Measurements from ENCODE around the gene MSL2. TPM values are rescaled to one million over a fixed set of nuclear protein-coding genes. Genes with fewer than 3 reads are reported as not detected.
"Not testable (repeated sequence)": the region's sequence is repeated elsewhere in the genome, so short reads cannot be mapped to it uniquely, and the experiment has no call there.

Gene MSL2
- total and polyA plus RNA-seq, 2 of the 8 experiments (the other 6 are each of a cell fraction or from before 2014, with no cell fraction given): 9.1 to 41.8 TPM

- H4K5ac ChIP-seq (ENCODE audit: insufficient read length, low read depth, low read length); H3K18ac ChIP-seq (ENCODE audit: extremely low read depth, low read length); H3K9me3 ChIP-seq (ENCODE audit: insufficient read depth in 2 of 2, low read depth in 1 of 2, low read length in 1 of 2); H2BK20ac ChIP-seq (ENCODE audit: low read length); H3K79me1 ChIP-seq (ENCODE audit: low read depth, low read length); H3K4me3 ChIP-seq (ENCODE audit: extremely low read depth in 1 of 4, insufficient read depth in 2 of 4, low read depth in 3 of 4, low read length in 4 of 4); H4K8ac ChIP-seq (ENCODE audit: extremely low read depth, insufficient read depth, low read length); H3K79me2 ChIP-seq (ENCODE audit: control insufficient read depth in 1 of 2, insufficient read depth in 2 of 2, low read length in 2 of 2); H2BK120ac ChIP-seq (replicated peaks; ENCODE audit: low read depth, low read length); H3K4me1 ChIP-seq (replicated peaks in 1 of 4; ENCODE audit: control insufficient read depth in 3 of 4, insufficient read depth in 4 of 4, low read length in 3 of 4); CTCF ChIA-PET (ENCODE audit: partially characterized antibody); H4K20me1 ChIP-seq (replicated peaks in 1 of 2; ENCODE audit: control insufficient read depth in 1 of 2, insufficient read depth in 2 of 2, low read length in 2 of 2); H3K23me2 ChIP-seq (ENCODE audit: low read depth, low read length); H3K23ac ChIP-seq (ENCODE audit: insufficient read length); H3K27me3 ChIP-seq (replicated peaks in 1 of 4; ENCODE audit: control insufficient read depth in 3 of 4, extremely low read depth in 1 of 4, insufficient read depth in 3 of 4, low read length in 3 of 4); H3K9ac ChIP-seq (replicated peaks in 1 of 4; ENCODE audit: extremely low read depth in 1 of 4, low read depth in 3 of 4, low read length in 3 of 4); H3K27ac ChIP-seq (ENCODE audit: low read depth, low read length); H2BK12ac ChIP-seq (ENCODE audit: low read depth, low read length); H2BK5ac ChIP-seq (ENCODE audit: low read depth, low read length); DNase-seq (ENCODE audit: low read depth in 1 of 2, low spot score in 2 of 2); H3K4ac ChIP-seq (replicated peaks; ENCODE audit: insufficient read length, low read depth, low read length); H3K36me3 ChIP-seq (ENCODE audit: control insufficient read depth in 2 of 4, insufficient read depth in 4 of 4, low read length in 3 of 4); H2AK5ac ChIP-seq (ENCODE audit: low read depth, low read length); FAIRE-seq; H2AFZ ChIP-seq (ENCODE audit: low read length); H3K56ac ChIP-seq (replicated peaks; ENCODE audit: insufficient read length, low read depth, low read length); H3K14ac ChIP-seq (ENCODE audit: insufficient read length); H2BK15ac ChIP-seq (ENCODE audit: low read length); H3K4me2 ChIP-seq (ENCODE audit: insufficient read depth in 1 of 2, low read depth in 2 of 2, low read length in 2 of 2); POLR2A ChIA-PET (ENCODE audit: partially characterized antibody); H4K91ac ChIP-seq (replicated peaks; ENCODE audit: insufficient read length, low read length): not testable (repeated sequence)
- 93% methylated on average over 5 of the region's 5 CpGs; no CpG with 5 or more reads in 1 of the 2 experiments for WGBS, 2 experiments (ENCODE audit: extremely low coverage in 1 of 2, insufficient coverage in 1 of 2, insufficient read length in 1 of 2, insufficient replicate concordance in 2 of 2, low coverage in 1 of 2, low lambda C conversion rate in 2 of 2, missing lambda C conversion rate in 1 of 2)
Measured at GRCh38 chr3:136119783-136120182, 76.4 kb downstream of the MSL2 start.

- H3K56ac ChIP-seq (replicated peaks; ENCODE audit: insufficient read length, low read depth, low read length); H3K9me3 ChIP-seq (ENCODE audit: insufficient read depth in 2 of 2, low read depth in 1 of 2, low read length in 1 of 2); H2BK120ac ChIP-seq (replicated peaks; ENCODE audit: low read depth, low read length); H3K4me2 ChIP-seq (ENCODE audit: insufficient read depth in 1 of 2, low read depth in 2 of 2, low read length in 2 of 2); H4K20me1 ChIP-seq (replicated peaks in 1 of 2; ENCODE audit: control insufficient read depth in 1 of 2, insufficient read depth in 2 of 2, low read length in 2 of 2); FAIRE-seq; H3K4me1 ChIP-seq (replicated peaks in 1 of 4; ENCODE audit: control insufficient read depth in 3 of 4, insufficient read depth in 4 of 4, low read length in 3 of 4); H3K23ac ChIP-seq (ENCODE audit: insufficient read length); DNase-seq (ENCODE audit: low read depth in 1 of 2, low spot score in 2 of 2); POLR2A ChIA-PET (ENCODE audit: partially characterized antibody); H2BK5ac ChIP-seq (ENCODE audit: low read depth, low read length); H3K23me2 ChIP-seq (ENCODE audit: low read depth, low read length); H3K18ac ChIP-seq (ENCODE audit: extremely low read depth, low read length); H3K79me2 ChIP-seq (ENCODE audit: control insufficient read depth in 1 of 2, insufficient read depth in 2 of 2, low read length in 2 of 2); H4K5ac ChIP-seq (ENCODE audit: insufficient read length, low read depth, low read length); H2AFZ ChIP-seq (ENCODE audit: low read length); H4K8ac ChIP-seq (ENCODE audit: extremely low read depth, insufficient read depth, low read length); H4K91ac ChIP-seq (replicated peaks; ENCODE audit: insufficient read length, low read length); H3K14ac ChIP-seq (ENCODE audit: insufficient read length); H3K27me3 ChIP-seq (replicated peaks in 1 of 4; ENCODE audit: control insufficient read depth in 3 of 4, extremely low read depth in 1 of 4, insufficient read depth in 3 of 4, low read length in 3 of 4); H3K27ac ChIP-seq (ENCODE audit: low read depth, low read length); H3K79me1 ChIP-seq (ENCODE audit: low read depth, low read length); H2BK12ac ChIP-seq (ENCODE audit: low read depth, low read length); H3K9ac ChIP-seq (replicated peaks in 1 of 4; ENCODE audit: extremely low read depth in 1 of 4, low read depth in 3 of 4, low read length in 3 of 4); H3K36me3 ChIP-seq (ENCODE audit: control insufficient read depth in 2 of 4, insufficient read depth in 4 of 4, low read length in 3 of 4); H2BK20ac ChIP-seq (ENCODE audit: low read length); H3K4ac ChIP-seq (replicated peaks; ENCODE audit: insufficient read length, low read depth, low read length); H2BK15ac ChIP-seq (ENCODE audit: low read length); CTCF ChIA-PET (ENCODE audit: partially characterized antibody); H3K4me3 ChIP-seq (ENCODE audit: extremely low read depth in 1 of 4, insufficient read depth in 2 of 4, low read depth in 3 of 4, low read length in 4 of 4); H2AK5ac ChIP-seq (ENCODE audit: low read depth, low read length): not testable (repeated sequence)
- WGBS, 2 experiments (ENCODE audit: extremely low coverage in 1 of 2, insufficient coverage in 1 of 2, insufficient read length in 1 of 2, insufficient replicate concordance in 2 of 2, low coverage in 1 of 2, low lambda C conversion rate in 2 of 2, missing lambda C conversion rate in 1 of 2): 83% methylated on average over 1 of the region's 1 CpG; no CpG with 5 or more reads in 1 of the 2 experiments
Measured at GRCh38 chr3:136119332-136119731, 76.8 kb downstream of the MSL2 start.
